Activated effector memory CD4-positive, alpha-beta T cell treated with anti-CD3 and anti-CD28 coated beads, Interleukin-2, amount 50 U/mL, for 16 hours (primary cell): Measurements from ENCODE around the gene SRGAP3.

Source experiments
- DNase-seq: peaks from one replicate; pipeline ENCODE4 v3.0.0-alpha.2; 2020

SRGAP3 gene

GRCh38 chr3:9040996-9041395 lies 208.4 kb downstream of the SRGAP3 start:
- no peak for DNase-seq

- no peak for DNase-seq
These were observed 212.2 kb downstream of the SRGAP3 start for GRCh38 chr3:9037144-9037711.

GRCh38 chr3:9036404-9037131 lies 212.9 kb downstream of the SRGAP3 start:
- no peak for DNase-seq

GRCh38 chr3:9035961-9036360 lies 213.5 kb downstream of the SRGAP3 start:
- DNase-seq, result no peak

GRCh38 chr3:9035473-9035872 lies 214.0 kb downstream of the SRGAP3 start:
- DNase-seq, result no peak

- no peak for DNase-seq
These were observed 215.6 kb downstream of the SRGAP3 start for GRCh38 chr3:9033867-9034266.

- DNase-seq, result no peak
These were observed 217.1 kb downstream of the SRGAP3 start for GRCh38 chr3:9032231-9032777.

- no peak for DNase-seq
These were observed 219.4 kb downstream of the SRGAP3 start for GRCh38 chr3:9030034-9030433.

- no peak for DNase-seq
These were observed 221.3 kb downstream of the SRGAP3 start for GRCh38 chr3:9028134-9028533.

GRCh38 chr3:9026320-9027045 lies 223.0 kb downstream of the SRGAP3 start:
- no peak for DNase-seq

GRCh38 chr3:9024341-9024740 lies 225.1 kb downstream of the SRGAP3 start:
- no peak for DNase-seq

- no peak for DNase-seq
These were observed 226.2 kb downstream of the SRGAP3 start for GRCh38 chr3:9023226-9023590.

GRCh38 chr3:9022305-9023225 lies 226.9 kb downstream of the SRGAP3 start:
- no peak for DNase-seq

- DNase-seq, result no peak
These were observed 228.0 kb downstream of the SRGAP3 start for GRCh38 chr3:9021271-9022009.

- no peak for DNase-seq
These were observed 229.0 kb downstream of the SRGAP3 start for GRCh38 chr3:9020426-9020825.

GRCh38 chr3:9019259-9019961 lies 230.0 kb downstream of the SRGAP3 start:
- DNase-seq, result no peak

GRCh38 chr3:9015250-9015649 lies 234.2 kb downstream of the SRGAP3 start:
- DNase-seq, result no peak

- DNase-seq, result no peak
These were observed 235.5 kb downstream of the SRGAP3 start for GRCh38 chr3:9013782-9014563.

- no peak for DNase-seq
These were observed 236.9 kb downstream of the SRGAP3 start for GRCh38 chr3:9012521-9012920.

- no peak for DNase-seq
These were observed 239.4 kb downstream of the SRGAP3 start for GRCh38 chr3:9009976-9010545.
